SK-N-SH (cell line): ENCODE measurements around the gene EFHD1. TPM values are rescaled to one million over a fixed set of nuclear protein-coding genes. Genes with fewer than 3 reads are reported as not detected.

Experiments
- CTCF ChIA-PET: fragments of 300-600, 350-600 bp; formaldehyde crosslinking; extraction: SDS; loops from one replicate; lab custom pipeline; 2021; lab: Yijun Ruan, JAX
- POLR2A ChIA-PET: fragments of 350-600 bp; sonication (Branson Sonifier 250); formaldehyde crosslinking; extraction: SDS; loops from one replicate; lab custom pipeline; 2020; ENCODE audit warnings: antibody characterized with exemption, inconsistent platforms; lab: Yijun Ruan, JAX
- DNase-seq: peaks from one replicate; pipeline ENCODE4 v3.0.0; 2012
- H2AFZ ChIP-seq: fragments of 200-600 bp; sonication (generic); 2 replicates; pipeline ENCODE4 v1.8.1; 2016; ENCODE audit warnings: antibody characterized with exemption, mild to moderate bottlenecking, low read depth
- H3F3A ChIP-seq: fragments of 200-600 bp; sonication (generic); replicated peaks from 2 replicates; pipeline ENCODE3; 2016; ENCODE audit warnings: antibody characterized with exemption, mild to moderate bottlenecking; ENCODE audit not compliant: insufficient read depth
- H3K27ac ChIP-seq, 2 experiments: fragments of 200-500 bp in 1 of 2; fragments of 200-600 bp in 1 of 2; sonication (Bioruptor generic) in 1 of 2; sonication (generic), shearing (Covaris generic) in 1 of 2; 2 replicates each; pipeline versions ENCODE4 v1.5.1 to v1.6.1; 2014 to 2016; ENCODE audit warnings: low read depth in 2 of 2, inconsistent platforms in 1 of 2, low read length in 1 of 2, mild to moderate bottlenecking in 1 of 2, mixed read lengths in 1 of 2
- H3K27me3 ChIP-seq: fragments of 200-600 bp; sonication (generic), shearing (Covaris generic); 2 replicates; pipeline ENCODE4 v1.6.1; 2016; ENCODE audit warnings: mixed run types; ENCODE audit not compliant: insufficient read depth
- H3K36me3 ChIP-seq, 2 experiments: fragments of 200-500 bp in 1 of 2; fragments of 200-600 bp in 1 of 2; sonication (Bioruptor generic) in 1 of 2; sonication (generic) in 1 of 2; replicated peaks in 1 of 2; 2 replicates each; pipeline versions ENCODE3 to v1.5.1; 2014 to 2016; ENCODE audit warnings: low read length in 1 of 2, mild to moderate bottlenecking in 1 of 2; ENCODE audit not compliant: insufficient read depth in 2 of 2, control insufficient read depth in 1 of 2
- H3K4me1 ChIP-seq, 2 experiments: fragments of 200-500 bp in 1 of 2; fragments of 200-600 bp in 1 of 2; sonication (Bioruptor generic) in 1 of 2; sonication (generic), shearing (Covaris generic) in 1 of 2; 2 replicates each; pipeline versions ENCODE4 v1.5.1 to v1.6.1; 2014 to 2016; ENCODE audit warnings: low read depth in 1 of 2, low read length in 1 of 2, mixed run types in 1 of 2; ENCODE audit not compliant: insufficient read depth in 2 of 2, control insufficient read depth in 1 of 2
- H3K4me2 ChIP-seq: fragments of 200-600 bp; sonication (generic), shearing (Covaris generic); 2 replicates; pipeline ENCODE4 v1.6.1; 2017; ENCODE audit warnings: mixed run types
- H3K4me3 ChIP-seq, 2 experiments: fragments of 200-500 bp in 1 of 2; fragments of 200-600 bp in 1 of 2; sonication (Bioruptor generic) in 1 of 2; sonication (generic), shearing (Covaris generic) in 1 of 2; 2 replicates each; pipeline versions ENCODE4 v1.5.1 to v1.8.1; 2014 to 2016; ENCODE audit warnings: low read depth in 2 of 2, inconsistent platforms in 1 of 2, low read length in 1 of 2, mild to moderate bottlenecking in 1 of 2, mixed read lengths in 1 of 2, moderate library complexity in 1 of 2
- H3K79me2 ChIP-seq: fragments of 200-600 bp; sonication (generic); 2 replicates; pipeline ENCODE4 v1.8.1; 2017; ENCODE audit warnings: mild to moderate bottlenecking; ENCODE audit not compliant: insufficient read depth
- H3K9ac ChIP-seq: fragments of 200-600 bp; sonication (generic); 2 replicates; pipeline ENCODE4 v1.6.1; 2017; ENCODE audit warnings: mixed run types
- H3K9me2 ChIP-seq: fragments of 200-600 bp; sonication (generic); 2 replicates; pipeline ENCODE4 v1.6.1; 2017; ENCODE audit warnings: mixed run types
- H3K9me3 ChIP-seq: fragments of 200-600 bp; sonication (generic); 2 replicates; pipeline ENCODE4 v1.6.1; 2017; ENCODE audit warnings: mixed run types, mild to moderate bottlenecking, moderate library complexity
- H4K20me1 ChIP-seq: fragments of 200-600 bp; sonication (generic); 2 replicates; pipeline ENCODE4 v1.6.1; 2017; ENCODE audit warnings: mild to moderate bottlenecking, mixed run types; ENCODE audit not compliant: insufficient read depth
- CHD2 ChIP-seq: fragments of 150-350 bp; IDR thresholded peaks from 2 replicates; pipeline ENCODE4 v1.6.1; 2018; ENCODE audit warnings: low read length; ENCODE audit not compliant: partially characterized antibody
- CTCF ChIP-seq: fragments of 200-600 bp; sonication (generic); IDR thresholded peaks from 2 replicates; pipeline ENCODE4 v1.6.1; 2017; ENCODE audit warnings: antibody characterized with exemption, mild to moderate bottlenecking, moderate library complexity
- ELF1 ChIP-seq: IDR thresholded peaks from 2 replicates; pipeline ENCODE4 v1.4.0; 2012
- FOXJ3 ChIP-seq: sonication (generic); formaldehyde crosslinking; IDR thresholded peaks from 2 replicates; pipeline ENCODE4 v1.5.1; 2020; ENCODE audit warnings: mild to moderate bottlenecking, missing genetic modification reagents
- FOXM1 ChIP-seq: IDR thresholded peaks from 2 replicates; pipeline ENCODE4 v1.4.0; 2012; ENCODE audit warnings: low read depth, mild to moderate bottlenecking
- GABPA ChIP-seq: IDR thresholded peaks from 2 replicates; pipeline ENCODE4 v1.4.0; 2012; ENCODE audit warnings: low read depth, mild to moderate bottlenecking
- JUND ChIP-seq: IDR thresholded peaks from 2 replicates; pipeline ENCODE4 v1.4.0; 2012
- MEF2A ChIP-seq: IDR thresholded peaks from 2 replicates; pipeline ENCODE4 v1.4.0; 2012; ENCODE audit warnings: low read depth, borderline replicate concordance
- RFX5 ChIP-seq: IDR thresholded peaks from 2 replicates; pipeline ENCODE4 v1.6.1; 2012; ENCODE audit warnings: mild to moderate bottlenecking, improper control_type of control experiment, low read length
- RXRA ChIP-seq: IDR thresholded peaks from 2 replicates; pipeline ENCODE4 v1.4.0; 2012; ENCODE audit warnings: low read depth, mild to moderate bottlenecking, borderline replicate concordance
- TAF1 ChIP-seq: IDR thresholded peaks from 2 replicates; pipeline ENCODE4 v1.6.1; 2012; ENCODE audit warnings: low read depth, mild to moderate bottlenecking, low read length, moderate library complexity, borderline replicate concordance
- TEAD4 ChIP-seq: IDR thresholded peaks from 2 replicates; pipeline ENCODE4 v1.4.0; 2012; ENCODE audit warnings: mild to moderate bottlenecking, borderline replicate concordance; ENCODE audit not compliant: insufficient read depth
- USF2 ChIP-seq: fragments of 150-350 bp; IDR thresholded peaks from 2 replicates; pipeline ENCODE4 v1.6.1; 2017; ENCODE audit warnings: antibody characterized with exemption, low read length, low read depth, borderline replicate concordance
- YY1 ChIP-seq: IDR thresholded peaks from 2 replicates; pipeline ENCODE4 v1.4.0; 2012; ENCODE audit warnings: low read depth, mild to moderate bottlenecking
- WGBS: methylation state at CpG from one replicate; pipeline ENCODE4 v1.1.6; 2017; ENCODE audit warnings: low lambda C conversion rate; 5-methylcytosine and 5-hydroxymethylcytosine counted together
- polyA plus RNA-seq, 3 experiments: library from polyadenylated mRNA; depleted of rRNA; stranded (reverse); fragments of >200 nt; gene quantifications; 2 replicates each; pipeline ENCODE4 v1.2.3, GENCODE V29; 2012
- TF ChIP-seq, protein P1 (sequence below): IDR thresholded peaks from 2 replicates; pipeline ENCODE4; 2012
- TF ChIP-seq, protein P2 (sequence below): IDR thresholded peaks from 2 replicates; pipeline ENCODE4 v1.4.0; 2012; ENCODE audit warnings: low read depth, borderline replicate concordance

EFHD1 gene
- polyA plus RNA-seq, 1 of the 3 experiments (the other 2 are of a cell fraction), result not detected

- H3K4me1 ChIP-seq, result peaks cover 15% of the 10 kb centered on the region in 2 experiments; a peak in 3 of 4 replicates
- no peaks in the 10 kb centered on the region for H3F3A ChIP-seq
- H3K4me2 ChIP-seq, result peak overlapping the region; percentile 85
- no peaks in the 10 kb centered on the region for H3K9me2 ChIP-seq
- CTCF ChIA-PET, result no interaction called here
- H3K27ac ChIP-seq, result no peak overlapping the region; a peak in 1 of 4 replicates
- peak overlapping the region; percentile 96; the same call in 1 of the 2 replicates for H3K9ac ChIP-seq
- no peaks in the 10 kb centered on the region for H3K27me3 ChIP-seq
- TF ChIP-seq FOXJ3 (CRISPR knock-in tag) (no peak), TEAD4 (no peak), TAF1 (no peak), ELF1 (no peak), USF2 (no peak), FOXM1 (no peak), RFX5 (no peak), JUND (no peak), GABPA (no peak), RXRA (no peak), CHD2 (no peak), MEF2A (no peak), CTCF (no peak), YY1 (no peak)
- TF ChIP-seq, protein P1, sequence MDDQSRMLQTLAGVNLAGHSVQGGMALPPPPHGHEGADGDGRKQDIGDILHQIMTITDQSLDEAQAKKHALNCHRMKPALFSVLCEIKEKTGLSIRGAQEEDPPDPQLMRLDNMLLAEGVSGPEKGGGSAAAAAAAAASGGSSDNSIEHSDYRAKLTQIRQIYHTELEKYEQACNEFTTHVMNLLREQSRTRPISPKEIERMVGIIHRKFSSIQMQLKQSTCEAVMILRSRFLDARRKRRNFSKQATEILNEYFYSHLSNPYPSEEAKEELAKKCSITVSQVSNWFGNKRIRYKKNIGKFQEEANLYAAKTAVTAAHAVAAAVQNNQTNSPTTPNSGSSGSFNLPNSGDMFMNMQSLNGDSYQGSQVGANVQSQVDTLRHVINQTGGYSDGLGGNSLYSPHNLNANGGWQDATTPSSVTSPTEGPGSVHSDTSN, result no peak
- TF ChIP-seq, protein P2, sequence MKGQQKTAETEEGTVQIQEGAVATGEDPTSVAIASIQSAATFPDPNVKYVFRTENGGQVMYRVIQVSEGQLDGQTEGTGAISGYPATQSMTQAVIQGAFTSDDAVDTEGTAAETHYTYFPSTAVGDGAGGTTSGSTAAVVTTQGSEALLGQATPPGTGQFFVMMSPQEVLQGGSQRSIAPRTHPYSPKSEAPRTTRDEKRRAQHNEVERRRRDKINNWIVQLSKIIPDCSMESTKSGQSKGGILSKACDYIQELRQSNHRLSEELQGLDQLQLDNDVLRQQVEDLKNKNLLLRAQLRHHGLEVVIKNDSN, result no peak
- H3K4me3 ChIP-seq, result peak overlapping the region; percentile 21 to 94; a peak in 3 of 4 replicates
- H3K36me3 ChIP-seq, result no peaks in the 10 kb centered on the region
- H4K20me1 ChIP-seq, result peaks cover 23% of the 10 kb centered on the region
- no peak overlapping the region; the same call in 1 of the 2 replicates for H2AFZ ChIP-seq
- WGBS, result 75% methylated on average over 2 of the region's 2 CpGs
- peaks cover 69% of the 10 kb centered on the region for H3K79me2 ChIP-seq
- POLR2A ChIA-PET, result no interaction called here
- peak; percentile 30 for DNase-seq
- H3K9me3 ChIP-seq, result no peaks in the 10 kb centered on the region
Measured at GRCh38 chr2:232699110-232699509, 65.7 kb downstream of the EFHD1 start.
